Body of pancreas (tissue), 4 donors: ENCODE data around the gene IFITM5.

Experiments
- POLR2A ChIP-seq, 3 donors: fragments of 450-650 bp; IDR thresholded peaks; one replicate each; pipeline ENCODE4 v1.6.1; 2016; ENCODE audit warnings: antibody characterized with exemption in 3 of 3, mild to moderate bottlenecking in 2 of 3
- TF ChIP-seq, protein P1 (sequence below), 7 experiments: fragments of 450-650 bp in 4 of 7; fragments of 200-600 bp in 3 of 7; sonication (generic) in 3 of 7; IDR thresholded peaks; one replicate each; pipeline ENCODE4 v1.5.1; 2016 to 2019; ENCODE audit warnings: antibody characterized with exemption in 7 of 7

- TF ChIP-seq, protein P1, sequence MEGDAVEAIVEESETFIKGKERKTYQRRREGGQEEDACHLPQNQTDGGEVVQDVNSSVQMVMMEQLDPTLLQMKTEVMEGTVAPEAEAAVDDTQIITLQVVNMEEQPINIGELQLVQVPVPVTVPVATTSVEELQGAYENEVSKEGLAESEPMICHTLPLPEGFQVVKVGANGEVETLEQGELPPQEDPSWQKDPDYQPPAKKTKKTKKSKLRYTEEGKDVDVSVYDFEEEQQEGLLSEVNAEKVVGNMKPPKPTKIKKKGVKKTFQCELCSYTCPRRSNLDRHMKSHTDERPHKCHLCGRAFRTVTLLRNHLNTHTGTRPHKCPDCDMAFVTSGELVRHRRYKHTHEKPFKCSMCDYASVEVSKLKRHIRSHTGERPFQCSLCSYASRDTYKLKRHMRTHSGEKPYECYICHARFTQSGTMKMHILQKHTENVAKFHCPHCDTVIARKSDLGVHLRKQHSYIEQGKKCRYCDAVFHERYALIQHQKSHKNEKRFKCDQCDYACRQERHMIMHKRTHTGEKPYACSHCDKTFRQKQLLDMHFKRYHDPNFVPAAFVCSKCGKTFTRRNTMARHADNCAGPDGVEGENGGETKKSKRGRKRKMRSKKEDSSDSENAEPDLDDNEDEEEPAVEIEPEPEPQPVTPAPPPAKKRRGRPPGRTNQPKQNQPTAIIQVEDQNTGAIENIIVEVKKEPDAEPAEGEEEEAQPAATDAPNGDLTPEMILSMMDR (IDR thresholded peaks at IDR 0.05), result peak in 2 of 7 experiments; percentile 5 to 9
- TF ChIP-seq POLR2A (IDR thresholded peaks at IDR 0.05), result peak in 1 of 3 donors; percentile 13
These were observed 30.0 kb downstream of the IFITM5 start for GRCh38 chr11:269146-269890.
